Measurements from ENCODE around the gene ENO3. TPM values are rescaled to one million over a fixed set of nuclear protein-coding genes. Genes with fewer than 3 reads are reported as not detected.
A peak's percentile ranks its signal among the peaks of the same experiment; 100 is the strongest.

Gene ENO3
- total and polyA plus RNA-seq, 12 donors = 1.6 to 76.6 (median 5.3) TPM

- H3K4me3 ChIP-seq = no peak overlapping the region
- no peaks in the 10 kb centered on the region for H3K9me3 ChIP-seq (replicated peaks in 1 of 3)
- no peak for TF ChIP-seq POLR2A (IDR thresholded peaks at IDR 0.05)
- no peak for TF ChIP-seq CTCF (IDR thresholded peaks at IDR 0.05)
- 76 to 87% (median 78%) methylated on average over 7 to 16 of the region's 16 CpGs for WGBS, 4 donors
- H3K27ac ChIP-seq = no peak overlapping the region
- H3K27me3 ChIP-seq = no peaks in the 10 kb centered on the region
- no peak for DNase-seq
- H3K36me3 ChIP-seq (replicated peaks in 1 of 2) = peaks cover 0 to 12% of the 10 kb centered on the region in 2 donors
- peaks cover under 1 to 14% of the 10 kb centered on the region in 2 donors for H3K4me1 ChIP-seq (replicated peaks in 1 of 2)
- intact Hi-C loops (cut with DNase I) = loop anchor here in 1 of 2 donors (10.0 kb wide), 1 partner anchor 51 kb away; the partner anchor contains the start of gene CAMTA2
Observed at GRCh38 chr17:4933646-4934045, 17.3 kb upstream of the ENO3 start.

GRCh38 chr17:4934173-4934979, 16.5 kb upstream of the ENO3 start:
- H3K4me3 ChIP-seq = no peak overlapping the region
- TF ChIP-seq CTCF (IDR thresholded peaks at IDR 0.05) (peak in 1 of 6 experiments; percentile 34), POLR2A (IDR thresholded peaks at IDR 0.05) (no peak)
- DNase-seq = peak in 1 of 7 donors; percentile 21
- peaks cover 0 to 12% of the 10 kb centered on the region in 2 donors for H3K36me3 ChIP-seq (replicated peaks in 1 of 2)
- no peaks in the 10 kb centered on the region for H3K27me3 ChIP-seq
- peaks cover 8 to 21% of the 10 kb centered on the region in 2 donors for H3K4me1 ChIP-seq (replicated peaks in 1 of 2)
- intact Hi-C loops (cut with DNase I) = loop anchor here in 1 of 2 donors (10.0 kb wide), 1 partner anchor 50 kb away; the partner anchor contains the start of gene CAMTA2
- 18 to 36% (median 25%) methylated on average over 11 to 14 of the region's 14 CpGs for WGBS, 4 donors
- H3K9me3 ChIP-seq (replicated peaks in 1 of 3) = no peaks in the 10 kb centered on the region
- H3K27ac ChIP-seq = no peak overlapping the region

GRCh38 chr17:4935650-4936049, 15.3 kb upstream of the ENO3 start:
- H3K27ac ChIP-seq = no peak overlapping the region

More at GRCh38 chr17:4935650-4936049, 15.3 kb upstream of the ENO3 start:
- DNase-seq = no peak
- H3K36me3 ChIP-seq (replicated peaks in 1 of 2) = peaks cover 0 to 12% of the 10 kb centered on the region in 2 donors
- no peaks in the 10 kb centered on the region for H3K9me3 ChIP-seq (replicated peaks in 1 of 3)
- H3K4me1 ChIP-seq (replicated peaks in 1 of 2) = peaks cover 8 to 21% of the 10 kb centered on the region in 2 donors
- no peak for TF ChIP-seq POLR2A (IDR thresholded peaks at IDR 0.05)
- TF ChIP-seq CTCF (IDR thresholded peaks at IDR 0.05) = no peak
- H3K27me3 ChIP-seq = no peaks in the 10 kb centered on the region
- H3K4me3 ChIP-seq = no peak overlapping the region
- intact Hi-C loops (cut with DNase I) = loop anchor here (5.0 to 10.0 kb wide), 2 partner anchors 49 to 62 kb away; partner anchors contain the start of genes CAMTA2 (in 1 of the 2), INCA1 (in 1 of the 2) and KIF1C (in 1 of the 2)
